GM12878 (cell line): Measurements from ENCODE around the gene ANGEL2. TPM values are rescaled to one million over a fixed set of nuclear protein-coding genes. Genes with fewer than 3 reads are reported as not detected.
"Not testable (repeated sequence)": the region's sequence is repeated elsewhere in the genome, so short reads cannot be mapped to it uniquely, and the experiment has no call there.

Experiments
- ATAC-seq: fragments of 200-7000 bp; cut with Tn5 transposase; 3 replicates; pipeline ENCODE4 v1.9.1; 2020; ENCODE audit warnings: mild to moderate bottlenecking, moderate library complexity
- BruUV-seq: library from RNA; stranded (reverse); fragments of 400-500 nt; replicated peaks from 2 replicates; lab custom pipeline; 2021; lab: Mats Ljungman, UMichigan
- CTCF ChIA-PET: fragments of 300-600 bp; sonication (Branson Sonifier 250); formaldehyde crosslinking; extraction: SDS; loops from one replicate; lab custom pipeline; 2021; ENCODE audit warnings: inconsistent platforms; lab: Yijun Ruan, JAX
- POLR2A ChIA-PET: fragments of 350-600 bp; formaldehyde crosslinking; extraction: SDS; loops from one replicate; lab custom pipeline; 2021; ENCODE audit warnings: inconsistent platforms; lab: Charles Lee
- RAD21 ChIA-PET: fragments of 300-600 bp; sonication (Branson Sonifier 250); formaldehyde crosslinking; loops from one replicate; lab custom pipeline; 2023; ENCODE audit warnings: antibody characterized with exemption; ENCODE audit not compliant: unreplicated experiment; lab: Charles Lee
- SMC1A ChIA-PET: fragments of 300-600 bp; sonication (Branson Sonifier 250); formaldehyde crosslinking; loops from one replicate; lab custom pipeline; 2023; ENCODE audit not compliant: unreplicated experiment, uncharacterized antibody; lab: Charles Lee
- DNase-seq: peaks from one replicate; pipeline ENCODE4 v3.0.0-alpha.2; 2011; ENCODE audit warnings: low read depth, low spot score
- FAIRE-seq: peaks from 3 replicates; lab custom pipeline; 2011; peaks lifted over from hg19 to GRCh38; lab: Jason Lieb, UNC
- H2AFZ ChIP-seq: 2 replicates; pipeline ENCODE4 v1.6.0; 2011; ENCODE audit warnings: low read depth, low read length, control low read depth; ENCODE audit not compliant: control insufficient read depth
- H3K27ac ChIP-seq: 2 replicates; pipeline ENCODE4 v1.5.1; 2011; ENCODE audit warnings: control low read depth; ENCODE audit not compliant: control insufficient read depth, insufficient read depth
- H3K27me3 ChIP-seq, 2 experiments: replicated peaks in 1 of 2; 2 replicates each; pipeline versions ENCODE4 v1.6.0 to v1.6.1; 2011; ENCODE audit warnings: low read length in 1 of 2; ENCODE audit not compliant: control insufficient read depth in 2 of 2, insufficient read depth in 2 of 2
- H3K36me3 ChIP-seq, 2 experiments: 2 replicates each; pipeline ENCODE4 v1.5.1; 2011; ENCODE audit warnings: low read length in 1 of 2; ENCODE audit not compliant: control insufficient read depth in 2 of 2, insufficient read depth in 2 of 2
- H3K4me1 ChIP-seq: 2 replicates; pipeline ENCODE4 v1.6.1; 2011; ENCODE audit warnings: mild to moderate bottlenecking, low read length, moderate library complexity, mixed read lengths; ENCODE audit not compliant: control insufficient read depth, insufficient read depth
- H3K4me2 ChIP-seq: 2 replicates; pipeline ENCODE4 v1.6.0; 2011; ENCODE audit warnings: control low read depth; ENCODE audit not compliant: control insufficient read depth, insufficient read depth
- H3K4me3 ChIP-seq: fragments of 200-600 bp; sonication (generic); 2 replicates; pipeline ENCODE4 v1.5.1; 2016
- H3K79me2 ChIP-seq: 2 replicates; pipeline ENCODE4 v1.6.0; 2011; ENCODE audit warnings: low read length; ENCODE audit not compliant: control insufficient read depth, insufficient read depth
- H3K9ac ChIP-seq: 2 replicates; pipeline ENCODE4 v1.8.0; 2011; ENCODE audit warnings: low read length, control low read depth, mixed read lengths; ENCODE audit not compliant: control insufficient read depth, insufficient read depth
- H3K9me3 ChIP-seq: replicated peaks from 3 replicates; pipeline ENCODE4 v1.5.1; 2011; ENCODE audit warnings: mild to moderate bottlenecking, low read length; ENCODE audit not compliant: control insufficient read depth, insufficient read depth
- H4K20me1 ChIP-seq: 2 replicates; pipeline ENCODE4 v1.6.0; 2011; ENCODE audit not compliant: control insufficient read depth, insufficient read depth
- CBFB ChIP-seq: IDR thresholded peaks from 2 replicates; pipeline ENCODE4 v1.6.1; 2016; ENCODE audit warnings: antibody characterized with exemption, low read depth
- CBX5 ChIP-seq: sonication (generic); IDR thresholded peaks from 2 replicates; pipeline ENCODE4 v1.6.1; 2016; ENCODE audit warnings: low read depth, moderate library complexity, mild to moderate bottlenecking, inconsistent platforms
- CUX1 ChIP-seq: IDR thresholded peaks from 2 replicates; pipeline ENCODE4 v1.6.1; 2012; ENCODE audit warnings: improper control_type of control experiment, low read depth, low read length; ENCODE audit not compliant: insufficient replicate concordance
- HDGF ChIP-seq: fragments of 450-650 bp; IDR thresholded peaks from 2 replicates; pipeline ENCODE4 v1.6.1; 2016; ENCODE audit warnings: antibody characterized with exemption
- KLF5 ChIP-seq: fragments of 450-650 bp; IDR thresholded peaks from 2 replicates; pipeline ENCODE4 v1.6.1; 2014; ENCODE audit warnings: mild to moderate bottlenecking; ENCODE audit not compliant: partially characterized antibody
- MTA3 ChIP-seq: IDR thresholded peaks from 2 replicates; pipeline ENCODE4 v1.6.1; 2012; ENCODE audit warnings: low read length, inconsistent platforms, borderline replicate concordance
- POLR2AphosphoS5 ChIP-seq: IDR thresholded peaks from 2 replicates; pipeline ENCODE4 v1.6.1; 2011; ENCODE audit warnings: mild to moderate bottlenecking, low read length, inconsistent platforms
- RUNX3 ChIP-seq: IDR thresholded peaks from 2 replicates; pipeline ENCODE4 v1.6.1; 2012; ENCODE audit warnings: low read length, inconsistent platforms
- WRNIP1 ChIP-seq: IDR thresholded peaks from 2 replicates; pipeline ENCODE4 v1.6.1; 2011; ENCODE audit warnings: low read depth, low read length, improper control_type of control experiment, borderline replicate concordance
- ZNF622 ChIP-seq: fragments of 450-650 bp; IDR thresholded peaks from 2 replicates; pipeline ENCODE4 v1.6.1; 2017; ENCODE audit warnings: mild to moderate bottlenecking, inconsistent platforms
- WGBS: methylation state at CpG from one replicate; pipeline ENCODE4 v1.1.6; 2016; ENCODE audit warnings: low lambda C conversion rate; ENCODE audit not compliant: insufficient replicate concordance, insufficient coverage; ENCODE audit errors: missing lambda C conversion rate; 5-methylcytosine and 5-hydroxymethylcytosine counted together
- in situ Hi-C: fragments of 300-500 bp; cut with MboI; formaldehyde crosslinking; loops from 9 replicates; pipeline ENCODE4 v1.14.3; 2018; ENCODE audit warnings: mixed read lengths
- intact Hi-C: fragments of 100-400 bp; cut with micrococcal nuclease; formaldehyde crosslinking; loops from one replicate; pipeline ENCODE4 v1.14.2; 2022; ENCODE audit not compliant: unreplicated experiment
- polyA plus RNA-seq, 11 experiments: library from polyadenylated mRNA; depleted of rRNA in 4 of 11; unstranded in 6 of 11; stranded (reverse) in 5 of 11; fragments of >200 nt; fragmentation: Nextera tagmentation in 4 of 11; fragmentation: Illumina TruSeq in 1 of 11; extraction: Ambion mirVana in 4 of 11; extraction: Trizol in 1 of 11; gene quantifications; 1 replicate in 1 of 11; 2 replicates in 10 of 11; pipeline versions ENCODE4 v1.2.1 to v1.2.3, GENCODE V29; 2011 to 2016; ENCODE audit warnings: inconsistent platforms in 2 of 11, missing spikeins in 2 of 11, low read depth in 1 of 11
- total RNA-seq, 4 experiments: library from RNA; depleted of rRNA in 3 of 4; stranded (reverse); fragments of >200 nt in 3 of 4; fragmentation: Illumina TruSeq in 1 of 4; extraction: Trizol in 1 of 4; gene quantifications; 2 replicates each; pipeline versions ENCODE4 v1.2.1 to v1.2.3, GENCODE V29; 2013 to 2021
- TF ChIP-seq, protein P1 (sequence below): fragments of 450-650 bp; IDR thresholded peaks from 2 replicates; pipeline ENCODE4 v1.6.1; 2014; ENCODE audit warnings: mild to moderate bottlenecking

The ANGEL2 gene
- total and polyA plus RNA-seq, 10 of the 15 experiments (the other 5 are each of a cell fraction or from before 2014, with no cell fraction given), result 6.3 to 53.9 (median 30.7) TPM

DNA sequence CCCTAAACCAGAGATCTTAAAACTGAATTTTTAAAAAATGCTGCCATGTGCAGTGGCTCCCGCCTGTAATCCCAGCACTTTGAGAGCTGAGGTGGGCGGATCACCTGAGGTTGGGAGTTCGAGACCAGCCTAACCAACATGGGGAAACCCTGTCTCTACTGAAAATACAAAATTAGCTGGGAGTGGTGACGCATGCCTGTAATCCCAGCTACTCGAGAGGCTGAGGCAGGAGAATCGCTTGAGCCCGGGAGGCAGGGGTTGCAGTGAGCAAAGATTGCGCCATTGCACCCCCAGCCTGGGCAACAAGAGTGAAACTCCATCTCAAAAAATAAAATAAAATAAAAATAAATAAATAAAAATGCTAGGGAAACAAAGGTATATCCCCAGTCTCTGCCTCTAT, 21.7 kb downstream of the ANGEL2 start:
- POLR2A ChIA-PET, result interaction anchor here (0.6 to 2.2 kb wide), 9 partner anchors 10 to 212 kb away, joined by 3 to 9 read pairs (median 4); no protein-coding TSS in a partner anchor
- CTCF ChIA-PET, result interaction anchor here (0.6 to 5.6 kb wide), 44 partner anchors 8 to 536 kb away, joined by 3 to 105 read pairs (median 7); partner anchors contain the start of gene VASH2
- SMC1A ChIA-PET, result interaction anchor here (1.0 to 5.2 kb wide), 43 partner anchors 9 to 536 kb away, joined by 3 to 73 read pairs (median 7); partner anchors contain the start of gene FLVCR1
- H3K9me3 ChIP-seq, H3K9ac ChIP-seq, H3K4me3 ChIP-seq, FAIRE-seq, H3K4me1 ChIP-seq, H3K79me2 ChIP-seq, H3K27ac ChIP-seq, ATAC-seq, DNase-seq, BruUV-seq, in situ Hi-C loops, H2AFZ ChIP-seq, H3K27me3 ChIP-seq, H4K20me1 ChIP-seq, H3K4me2 ChIP-seq: not testable (repeated sequence)
- RAD21 ChIA-PET, result interaction anchor here (1.2 to 5.6 kb wide), 22 partner anchors 8 to 538 kb away, joined by 3 to 60 read pairs (median 6); partner anchors contain the start of genes FLVCR1, NSL1 and TATDN3
- 92% methylated on average over 8 of the region's 8 CpGs for WGBS
- H3K36me3 ChIP-seq, result peaks cover 0 to 11% of the 10 kb centered on the region in 2 experiments; a peak in 3 of 4 replicates
- intact Hi-C loops, result loop anchor here (2.0 kb wide), 1 partner anchor 203 kb away; the partner anchor contains the start of genes NSL1 and TATDN3

DNA sequence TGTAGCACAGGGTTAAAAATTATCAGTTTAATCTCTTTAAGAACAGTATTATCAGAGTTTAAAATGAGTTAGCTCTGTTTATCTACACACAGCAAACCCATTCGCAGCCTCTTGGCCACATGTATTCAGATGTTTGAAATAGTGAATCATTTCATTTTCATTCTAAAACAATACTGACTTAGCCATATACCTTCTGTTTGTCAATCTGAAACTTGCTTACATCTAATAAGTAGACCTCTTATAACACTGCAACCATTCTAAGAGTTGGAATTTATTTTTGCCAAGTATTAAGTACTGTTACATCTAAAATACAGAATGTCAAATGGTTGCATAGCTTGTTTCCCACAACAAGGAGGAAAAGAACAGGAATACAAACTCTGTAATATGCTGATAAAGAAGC, 25.4 kb downstream of the ANGEL2 start:
- intact Hi-C loops (no loop called here), in situ Hi-C loops (no loop called here)
- ChIA-PET CTCF (interaction anchor here (0.6 to 2.5 kb wide), 10 partner anchors 13 to 533 kb away, joined by 3 to 13 read pairs (median 4); no protein-coding TSS in a partner anchor), RAD21 (interaction anchor here (0.9 to 2.0 kb wide), 4 partner anchors 21 to 325 kb away, joined by 3 to 6 read pairs (median 4); no protein-coding TSS in a partner anchor), POLR2A (no interaction called here), SMC1A (interaction anchor here (0.6 to 3.1 kb wide), 16 partner anchors 8 to 1034 kb away, joined by 3 to 8 read pairs (median 3); no protein-coding TSS in a partner anchor)
- no peak for DNase-seq
- Histone ChIP-seq H3K4me3 (no peak overlapping the region), H3K4me1 (peaks cover 4% of the 10 kb centered on the region; the same call in 1 of the 2 replicates), H3K79me2 (no peaks in the 10 kb centered on the region), H3K27ac (no peak overlapping the region), H3K9me3 (no peaks in the 10 kb centered on the region), H3K4me2 (no peak overlapping the region), H3K9ac (no peak overlapping the region), H2AFZ (no peak overlapping the region), H4K20me1 (no peaks in the 10 kb centered on the region), H3K27me3 (no peaks in the 10 kb centered on the region), H3K36me3 (peaks cover 3 to 6% of the 10 kb centered on the region in 2 experiments)
- TSS peak; percentile 11 for BruUV-seq
- no peak for FAIRE-seq
- ATAC-seq, result no peak
- 4% methylated on average over 1 of the region's 1 CpG for WGBS
- TF ChIP-seq CBX5, result no peak
- TF ChIP-seq, protein P1, sequence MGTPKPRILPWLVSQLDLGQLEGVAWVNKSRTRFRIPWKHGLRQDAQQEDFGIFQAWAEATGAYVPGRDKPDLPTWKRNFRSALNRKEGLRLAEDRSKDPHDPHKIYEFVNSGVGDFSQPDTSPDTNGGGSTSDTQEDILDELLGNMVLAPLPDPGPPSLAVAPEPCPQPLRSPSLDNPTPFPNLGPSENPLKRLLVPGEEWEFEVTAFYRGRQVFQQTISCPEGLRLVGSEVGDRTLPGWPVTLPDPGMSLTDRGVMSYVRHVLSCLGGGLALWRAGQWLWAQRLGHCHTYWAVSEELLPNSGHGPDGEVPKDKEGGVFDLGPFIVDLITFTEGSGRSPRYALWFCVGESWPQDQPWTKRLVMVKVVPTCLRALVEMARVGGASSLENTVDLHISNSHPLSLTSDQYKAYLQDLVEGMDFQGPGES, result no peak
- TF ChIP-seq MTA3, result no peak
- TF ChIP-seq CUX1, result no peak
- TF ChIP-seq HDGF, result no peak
- no peak for TF ChIP-seq WRNIP1
- no peak for TF ChIP-seq POLR2AphosphoS5
- no peak for TF ChIP-seq CBFB
- TF ChIP-seq RUNX3, result no peak
- TF ChIP-seq KLF5, result no peak
- TF ChIP-seq ZNF622, result no peak
